HepG2 (cell line): ENCODE measurements around the gene SFT2D2. TPM values are rescaled to one million over a fixed set of nuclear protein-coding genes. Genes with fewer than 3 reads are reported as not detected.

Experiments
- ATAC-seq: fragments of 200-7000 bp; cut with Tn5 transposase; 3 replicates; pipeline ENCODE4 v1.9.1; 2020; ENCODE audit warnings: mild to moderate bottlenecking, moderate library complexity
- BruUV-seq: library from RNA; stranded (reverse); fragments of 400-500 nt; replicated peaks from 2 replicates; lab custom pipeline; 2021; lab: Mats Ljungman, UMichigan
- CTCF ChIA-PET: fragments of 300-600 bp; formaldehyde crosslinking; extraction: SDS; loops from one replicate; lab custom pipeline; 2021; ENCODE audit warnings: low total read pairs, inconsistent platforms, low intra/inter-chr PET ratio; lab: Yijun Ruan, JAX
- POLR2A ChIA-PET: fragments of 350-600 bp; sonication (Branson Sonifier 250); formaldehyde crosslinking; loops from one replicate; lab custom pipeline; 2020; ENCODE audit warnings: antibody characterized with exemption, inconsistent platforms; lab: Yijun Ruan, JAX
- DNase-seq: peaks from one replicate; pipeline ENCODE4 v3.0.0-alpha.2; 2015; ENCODE audit warnings: low spot score
- FAIRE-seq: peaks from 3 replicates; lab custom pipeline; 2011; peaks lifted over from hg19 to GRCh38; lab: Jason Lieb, UNC
- H2AFZ ChIP-seq: one replicate; pipeline ENCODE4 v1.6.1; 2011; ENCODE audit warnings: low read length, inconsistent platforms
- H3K27ac ChIP-seq: fragments of 300-600 bp; 3 replicates; pipeline ENCODE4 v1.8.0; 2011; ENCODE audit warnings: mixed run types, mild to moderate bottlenecking, mixed read lengths, low read length, inconsistent platforms; ENCODE audit not compliant: insufficient read depth; ENCODE audit errors: extremely low read length
- H3K27me3 ChIP-seq, 2 experiments: fragments of 200-600 bp in 1 of 2; 2 replicates in 1 of 2; 3 replicates in 1 of 2; pipeline versions ENCODE4 v1.6.0 to v1.8.0; 2011; ENCODE audit warnings: low read length in 2 of 2, mild to moderate bottlenecking in 2 of 2, moderate library complexity in 2 of 2, inconsistent platforms in 1 of 2; ENCODE audit not compliant: insufficient read depth in 2 of 2, control insufficient read depth in 1 of 2
- H3K36me3 ChIP-seq, 2 experiments: fragments of 200-600 bp in 1 of 2; replicated peaks in 1 of 2; 2 replicates in 1 of 2; 3 replicates in 1 of 2; pipeline versions ENCODE4 v1.5.1 to v1.8.0; 2011; ENCODE audit warnings: low read length in 2 of 2, inconsistent platforms in 1 of 2; ENCODE audit not compliant: insufficient read depth in 2 of 2, control insufficient read depth in 1 of 2
- H3K4me1 ChIP-seq: 2 replicates; pipeline ENCODE4 v1.5.1; 2012; ENCODE audit warnings: low read length, inconsistent platforms; ENCODE audit not compliant: insufficient read depth
- H3K4me2 ChIP-seq: 2 replicates; pipeline ENCODE4 v1.6.0; 2011; ENCODE audit warnings: low read depth, low read length, inconsistent platforms
- H3K4me3 ChIP-seq, 3 experiments: fragments of 200-600 bp in 1 of 3; sonication (generic), shearing (Covaris generic) in 1 of 3; replicated peaks in 1 of 3; 2 replicates each; pipeline ENCODE4 v1.5.1; 2011 to 2016; ENCODE audit warnings: low read length in 3 of 3, inconsistent platforms in 2 of 3, low read depth in 2 of 3, mild to moderate bottlenecking in 2 of 3, control low read depth in 1 of 3, mixed read lengths in 1 of 3; ENCODE audit not compliant: insufficient read depth in 1 of 3
- H3K79me2 ChIP-seq: one replicate; pipeline ENCODE4 v1.6.1; 2011; ENCODE audit warnings: low read length, inconsistent platforms; ENCODE audit not compliant: insufficient read depth
- H3K9ac ChIP-seq: 2 replicates; pipeline ENCODE4 v1.6.0; 2011; ENCODE audit warnings: mild to moderate bottlenecking, low read depth, low read length, inconsistent platforms; ENCODE audit not compliant: insufficient read depth
- H3K9me3 ChIP-seq: 2 replicates; pipeline ENCODE4 v1.5.1; 2012; ENCODE audit warnings: mild to moderate bottlenecking, low read length
- H4K20me1 ChIP-seq: 2 replicates; pipeline ENCODE4 v1.6.0; 2011; ENCODE audit warnings: inconsistent platforms, mild to moderate bottlenecking, low read length, moderate library complexity; ENCODE audit not compliant: insufficient read depth
- ARID2 ChIP-seq: sonication (generic); formaldehyde crosslinking; IDR thresholded peaks from 2 replicates; pipeline ENCODE4 v1.8.1; 2022; ENCODE audit warnings: mild to moderate bottlenecking, missing genetic modification reagents, borderline replicate concordance
- ATAD3A ChIP-seq: sonication (generic); formaldehyde crosslinking; IDR thresholded peaks from 2 replicates; pipeline ENCODE4 v1.4.0; 2020; ENCODE audit warnings: missing genetic modification reagents
- DMTF1 ChIP-seq: sonication (generic); formaldehyde crosslinking; IDR thresholded peaks from 2 replicates; pipeline ENCODE4 v1.4.0; 2020; ENCODE audit warnings: mild to moderate bottlenecking, missing genetic modification reagents
- GABPB1 ChIP-seq: IDR thresholded peaks from 2 replicates; pipeline ENCODE4 v1.6.1; 2016; ENCODE audit warnings: mild to moderate bottlenecking, missing genetic modification reagents, moderate library complexity, missing compliant biosample characterization
- PRDM10 ChIP-seq: sonication (generic); formaldehyde crosslinking; IDR thresholded peaks from 2 replicates; pipeline ENCODE4 v1.4.0; 2020; ENCODE audit warnings: low read depth, missing genetic modification reagents
- SMAD3 ChIP-seq: sonication (generic); formaldehyde crosslinking; IDR thresholded peaks from 2 replicates; pipeline ENCODE4 v1.4.0; 2020; ENCODE audit warnings: missing genetic modification reagents
- XBP1 ChIP-seq: sonication (generic); formaldehyde crosslinking; IDR thresholded peaks from 2 replicates; pipeline ENCODE4 v1.5.0; 2020; ENCODE audit warnings: missing genetic modification reagents
- ZNF142 ChIP-seq: sonication (generic); formaldehyde crosslinking; IDR thresholded peaks from 2 replicates; pipeline ENCODE4 v1.4.0; 2020; ENCODE audit warnings: missing genetic modification reagents
- ZUFSP ChIP-seq: sonication (generic); formaldehyde crosslinking; IDR thresholded peaks from 2 replicates; pipeline ENCODE4 v1.9.0; 2021; ENCODE audit warnings: missing genetic modification reagents, mild to moderate bottlenecking, borderline replicate concordance
- whole genome bisulfite sequencing: methylation state at CpG from one replicate; pipeline ENCODE4 v1.1.6; 2017; ENCODE audit warnings: low lambda C conversion rate; 5-methylcytosine and 5-hydroxymethylcytosine counted together
- in situ Hi-C: cut with HindIII; loops from 2 replicates; pipeline ENCODE4 v1.10.0; 2017; ENCODE audit warnings: low pct_unique_long_range_greater_than_20kb; ENCODE audit not compliant: extremely low pct_ligation_motif_present
- intact Hi-C: fragments of 100-400 bp; cut with micrococcal nuclease; formaldehyde crosslinking; loops from one replicate; pipeline ENCODE4 v1.10.0; 2022; ENCODE audit not compliant: unreplicated experiment
- polyA plus RNA-seq, 8 experiments: library from polyadenylated mRNA; depleted of rRNA in 3 of 8; stranded (reverse) in 7 of 8; unstranded in 1 of 8; fragments of >200 nt; fragmentation: Illumina TruSeq in 4 of 8; extraction: Trizol in 4 of 8; gene quantifications; 2 replicates each; pipeline versions ENCODE4 v1.2.1 to v1.2.3, GENCODE V29; 2011 to 2016; ENCODE audit warnings: low read depth in 4 of 8, missing spikeins in 1 of 8, mixed read lengths in 1 of 8; ENCODE audit not compliant: insufficient read depth in 1 of 8
- total RNA-seq, 5 experiments: library from RNA; depleted of rRNA; stranded (reverse); fragments of >200 nt; fragmentation: Illumina TruSeq; extraction: Trizol; gene quantifications; 2 replicates each; pipeline ENCODE4 v1.2.3, GENCODE V29; 2016; ENCODE audit warnings: low read depth in 1 of 5

Gene SFT2D2
- total and polyA plus RNA-seq, 2 of the 13 experiments (the other 11 are each of a cell fraction or from before 2014, with no cell fraction given): 10.0 to 28.8 TPM

GRCh38 chr1:168271636-168272035 is 45.8 kb downstream of the SFT2D2 start:
- no peak overlapping the region for H3K9ac ChIP-seq
- ATAC-seq: no peak
- intact Hi-C loops: no loop called here
- BruUV-seq: no TSS peak
- H3K36me3 ChIP-seq: no peaks in the 10 kb centered on the region
- no peaks in the 10 kb centered on the region for H3K27me3 ChIP-seq
- no peak overlapping the region for H3K27ac ChIP-seq
- no peaks in the 10 kb centered on the region for H4K20me1 ChIP-seq
- 21% methylated on average over 1 of the region's 1 CpG for WGBS
- FAIRE-seq: no peak
- H3K9me3 ChIP-seq: no peaks in the 10 kb centered on the region
- H3K4me3 ChIP-seq: no peak overlapping the region
- H3K79me2 ChIP-seq: no peaks in the 10 kb centered on the region
- H2AFZ ChIP-seq: no peak overlapping the region
- no peaks in the 10 kb centered on the region for H3K4me1 ChIP-seq
- ChIA-PET CTCF (no interaction called here), POLR2A (no interaction called here)
- no peak for DNase-seq
- no peak overlapping the region for H3K4me2 ChIP-seq
- in situ Hi-C loops: no loop called here
- TF ChIP-seq DMTF1: no peak
- no peak for TF ChIP-seq GABPB1 (CRISPR knock-in tag)
- no peak for TF ChIP-seq ZUFSP (CRISPR knock-in tag)
- no peak for TF ChIP-seq ARID2 (CRISPR knock-in tag)
- no peak for TF ChIP-seq SMAD3 (CRISPR knock-in tag)
- TF ChIP-seq ZNF142 (CRISPR knock-in tag): no peak
- TF ChIP-seq PRDM10 (CRISPR knock-in tag): no peak
- TF ChIP-seq ATAD3A (CRISPR knock-in tag): no peak
- TF ChIP-seq XBP1 (CRISPR knock-in tag): no peak
